GM19025 (cell line): ENCODE data around the gene PPP4R2.
A peak's percentile ranks its signal among the peaks of the same experiment; 100 is the strongest.

ENCODE experiments used
- ATAC-seq: cut with Tn5 transposase; IDR thresholded peaks from one replicate; pipeline ENCODE4 v1.9.1; 2021; ENCODE audit warnings: mild to moderate bottlenecking, low read depth, moderate library complexity; ENCODE audit not compliant: unreplicated experiment

Gene PPP4R2

GRCh38 chr3:72996473-72997333, at the start of gene PPP4R2:
PPP4R2 (plus strand) TSS chr3:72996811; CDS start chr3:72997038, 227 bp downstream.
- ATAC-seq: peak; percentile 96

- ATAC-seq: no peak
Observed at GRCh38 chr3:72947715-72948490, 48.7 kb upstream of the PPP4R2 start.

- no peak for ATAC-seq
Observed at GRCh38 chr3:72949016-72949415, 47.6 kb upstream of the PPP4R2 start.

GRCh38 chr3:72950372-72950771, 46.2 kb upstream of the PPP4R2 start:
- no peak for ATAC-seq

GRCh38 chr3:72950801-72951200, 45.8 kb upstream of the PPP4R2 start:
- ATAC-seq: no peak

- no peak for ATAC-seq
Observed at GRCh38 chr3:72951259-72951722, 45.3 kb upstream of the PPP4R2 start.

GRCh38 chr3:72953325-72953956, 43.2 kb upstream of the PPP4R2 start:
- ATAC-seq: no peak

- ATAC-seq: no peak
Observed at GRCh38 chr3:72957297-72957696, 39.3 kb upstream of the PPP4R2 start.

- no peak for ATAC-seq
Observed at GRCh38 chr3:72959336-72959735, 37.3 kb upstream of the PPP4R2 start.

- ATAC-seq: no peak
Observed at GRCh38 chr3:72960812-72961518, 35.6 kb upstream of the PPP4R2 start.

GRCh38 chr3:72961752-72962151, 34.9 kb upstream of the PPP4R2 start:
- ATAC-seq: no peak

- ATAC-seq: no peak
Observed at GRCh38 chr3:72962317-72962716, 34.3 kb upstream of the PPP4R2 start.

GRCh38 chr3:72964633-72965032, 32.0 kb upstream of the PPP4R2 start:
- ATAC-seq: no peak

- no peak for ATAC-seq
Observed at GRCh38 chr3:72968266-72968664, 28.3 kb upstream of the PPP4R2 start.

- no peak for ATAC-seq
Observed at GRCh38 chr3:72969766-72970165, 26.8 kb upstream of the PPP4R2 start.

GRCh38 chr3:72970942-72971341, 25.7 kb upstream of the PPP4R2 start:
- ATAC-seq: no peak

GRCh38 chr3:72972706-72973030, 23.9 kb upstream of the PPP4R2 start:
- ATAC-seq: no peak

GRCh38 chr3:72973031-72973723, 23.4 kb upstream of the PPP4R2 start:
- no peak for ATAC-seq

- ATAC-seq: no peak
Observed at GRCh38 chr3:72973786-72974185, 22.8 kb upstream of the PPP4R2 start.

GRCh38 chr3:72974956-72975355, 21.7 kb upstream of the PPP4R2 start:
- ATAC-seq: no peak
